GM18505 (cell line): ENCODE results near the gene MYO1D.
A peak's percentile ranks its signal among the peaks of the same experiment; 100 is the strongest.
"Not testable (repeated sequence)": the region's sequence is repeated elsewhere in the genome, so short reads cannot be mapped to it uniquely, and the experiment has no call there.

Experiments used
- ATAC-seq: cut with Tn5 transposase; IDR thresholded peaks from one replicate; pipeline ENCODE4 v1.9.1; 2021; ENCODE audit not compliant: unreplicated experiment
- POLR2A ChIP-seq: IDR thresholded peaks from 4 replicates; pipeline ENCODE4 v1.6.1; 2011; ENCODE audit warnings: borderline replicate concordance; ENCODE audit not compliant: insufficient read depth, insufficient read length; ENCODE audit errors: extremely low read depth

Gene MYO1D

DNA sequence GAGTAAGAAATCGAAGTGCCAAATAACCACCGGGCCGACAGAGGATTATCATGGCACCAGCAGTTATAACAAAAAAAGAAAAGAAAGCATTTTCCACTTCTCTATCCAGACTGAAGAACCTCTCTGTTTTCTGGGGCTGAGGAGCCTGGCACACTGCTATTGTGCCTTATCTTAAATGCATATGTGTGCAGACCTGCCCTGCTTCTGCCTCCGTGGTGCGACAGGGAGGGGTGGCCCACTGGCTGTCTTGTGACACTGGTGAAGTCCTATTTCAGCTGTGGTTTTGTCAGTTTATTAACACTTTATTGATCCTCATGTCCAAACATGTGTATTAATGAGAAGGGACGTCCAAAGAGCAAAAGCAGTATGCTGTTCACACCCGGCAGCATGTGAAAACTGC is 334.7 kb downstream of the MYO1D start:
- ATAC-seq, result no peak
- no peak for TF ChIP-seq POLR2A

DNA sequence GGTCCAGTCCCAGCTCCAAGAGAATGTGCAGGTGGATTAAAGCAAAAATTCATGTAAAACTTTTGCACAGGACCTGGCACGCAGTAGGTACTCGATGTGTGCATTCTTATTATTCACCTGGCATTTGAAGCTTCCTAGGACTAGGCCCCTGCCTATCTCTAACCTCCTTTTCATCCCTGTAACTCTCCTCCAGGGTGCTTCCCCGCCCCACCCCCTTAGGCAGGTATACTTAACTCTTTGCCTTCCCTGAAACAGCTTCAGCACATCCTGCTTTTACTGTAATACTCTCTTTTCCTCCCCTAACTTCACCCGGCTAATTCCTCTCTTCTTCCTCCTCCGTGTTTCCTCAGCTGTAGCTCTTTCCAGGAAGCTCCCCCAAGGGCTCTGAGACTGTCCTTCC is 335.3 kb downstream of the MYO1D start:
- no peak for TF ChIP-seq POLR2A
- ATAC-seq, result no peak

- no peak for TF ChIP-seq POLR2A
- ATAC-seq, result no peak
Observed at GRCh38 chr17:32536736-32537643, 339.9 kb downstream of the MYO1D start.

DNA sequence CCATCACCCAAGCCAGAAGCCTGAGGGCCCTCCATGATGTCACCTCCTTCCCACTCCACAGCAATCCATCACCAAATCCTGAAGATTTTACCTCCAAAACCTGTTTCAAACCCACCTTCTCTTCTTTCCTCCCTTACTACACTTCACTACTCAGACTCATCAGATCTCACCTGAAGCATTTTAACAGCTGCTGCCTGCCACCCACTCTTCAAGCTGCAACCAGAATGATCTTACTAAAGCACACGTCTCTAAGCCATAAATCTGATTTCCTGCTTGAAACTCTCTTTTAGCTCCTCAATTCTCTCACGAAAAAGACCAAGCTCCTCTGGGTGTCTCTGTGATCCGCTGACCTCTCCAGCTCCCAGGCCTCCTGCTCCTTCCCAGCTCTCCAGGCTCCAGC is 343.6 kb downstream of the MYO1D start:
- no peak for ATAC-seq
- TF ChIP-seq POLR2A, result no peak

- no peak for ATAC-seq
- TF ChIP-seq POLR2A, result no peak
Observed at GRCh38 chr17:32529604-32530003, 347.3 kb downstream of the MYO1D start.

GRCh38 chr17:32528825-32529224 is 348.1 kb downstream of the MYO1D start:
- no peak for ATAC-seq
- TF ChIP-seq POLR2A, result no peak

DNA sequence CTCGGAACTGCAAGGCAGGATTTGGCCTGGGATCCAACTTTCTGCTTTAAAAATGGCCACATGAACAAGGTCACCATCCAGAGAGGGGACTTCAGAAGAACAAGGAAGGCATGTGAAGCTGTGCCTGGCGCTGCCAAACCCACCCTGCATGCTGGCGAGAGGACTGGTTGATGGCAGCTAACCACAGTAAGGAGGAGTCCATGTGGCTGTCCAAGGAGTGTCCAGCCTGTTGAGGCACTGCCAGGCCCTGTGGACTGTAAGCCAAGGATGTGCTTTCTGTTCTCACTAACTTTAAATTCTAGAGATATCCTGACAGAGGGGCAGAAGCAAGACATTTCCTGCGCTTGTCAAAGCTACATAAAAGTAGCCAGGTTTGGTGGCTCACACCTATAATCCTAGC is 349.8 kb downstream of the MYO1D start:
- no peak for TF ChIP-seq POLR2A
- ATAC-seq, result no peak

DNA sequence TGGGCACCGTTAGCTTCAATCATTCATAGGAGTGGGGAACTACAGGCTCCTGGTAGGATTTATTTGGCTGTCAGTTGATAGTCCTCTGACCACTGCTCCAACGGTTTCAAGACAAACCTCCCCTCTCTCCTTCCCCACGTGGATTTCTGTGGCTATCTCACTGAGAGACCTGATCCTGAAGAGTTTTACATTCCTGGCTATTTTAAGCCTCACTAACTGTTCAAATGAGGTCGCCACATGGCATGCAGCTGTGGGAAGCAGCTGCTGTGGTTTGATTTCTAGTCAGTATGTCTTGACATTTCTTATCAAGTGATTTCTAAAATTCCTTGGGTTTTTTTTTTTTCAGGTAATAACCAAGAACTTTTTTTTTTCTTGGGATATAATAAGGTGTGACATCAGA is 351.8 kb downstream of the MYO1D start:
- TF ChIP-seq POLR2A, result no peak
- ATAC-seq, result no peak

DNA sequence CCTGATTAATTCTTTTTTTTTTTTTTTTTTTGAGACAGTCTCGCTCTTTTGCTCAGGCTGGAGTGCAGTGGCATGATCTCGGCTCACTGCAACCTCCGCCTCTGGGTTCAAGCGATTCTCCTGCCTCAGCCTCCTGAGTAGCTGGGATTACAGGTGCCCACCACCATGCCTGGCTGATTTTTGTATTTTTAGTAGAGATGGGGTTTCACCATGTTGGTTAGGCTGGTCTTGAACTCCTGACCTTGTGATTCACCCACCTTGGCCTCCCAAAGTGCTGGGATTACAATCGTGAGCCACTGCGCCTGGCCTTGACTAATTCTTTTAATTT is 352.4 kb downstream of the MYO1D start:
- not testable (repeated sequence) for ATAC-seq

DNA sequence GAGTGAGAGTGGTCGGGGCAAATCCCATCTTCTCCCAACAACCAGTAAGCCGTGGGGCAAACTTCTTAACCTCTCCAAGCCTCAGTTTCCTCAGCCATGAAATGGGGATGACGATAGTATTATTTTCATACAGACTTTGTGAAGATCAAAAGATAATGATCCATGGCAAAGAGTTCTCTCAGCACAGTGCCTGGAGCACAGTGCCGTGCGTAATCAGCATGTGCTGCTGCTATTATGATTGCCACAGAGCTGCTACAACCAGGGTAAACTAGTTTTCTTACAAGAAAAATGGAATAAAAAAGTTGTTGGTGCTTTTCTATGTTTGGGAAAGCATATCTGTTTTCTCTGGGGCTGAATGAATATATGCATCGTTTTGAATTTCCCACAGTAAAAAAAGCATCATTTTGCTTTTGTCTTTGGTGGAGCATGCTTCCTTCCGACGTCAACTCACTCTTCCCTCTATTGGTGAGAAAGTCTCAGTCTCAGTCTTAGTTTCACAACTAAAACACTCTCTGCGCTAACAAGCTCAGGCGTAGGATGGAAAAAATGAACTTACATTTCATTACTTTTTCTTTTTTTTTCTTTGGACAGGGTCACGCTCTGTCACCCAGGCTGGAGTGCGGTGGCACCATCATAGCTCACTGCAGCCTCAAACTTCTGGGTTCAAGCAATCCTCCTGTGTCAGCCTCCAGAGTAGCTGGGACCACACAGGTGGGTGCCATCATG is 352.9 kb downstream of the MYO1D start:
- no peak for ATAC-seq
- no peak for TF ChIP-seq POLR2A

DNA sequence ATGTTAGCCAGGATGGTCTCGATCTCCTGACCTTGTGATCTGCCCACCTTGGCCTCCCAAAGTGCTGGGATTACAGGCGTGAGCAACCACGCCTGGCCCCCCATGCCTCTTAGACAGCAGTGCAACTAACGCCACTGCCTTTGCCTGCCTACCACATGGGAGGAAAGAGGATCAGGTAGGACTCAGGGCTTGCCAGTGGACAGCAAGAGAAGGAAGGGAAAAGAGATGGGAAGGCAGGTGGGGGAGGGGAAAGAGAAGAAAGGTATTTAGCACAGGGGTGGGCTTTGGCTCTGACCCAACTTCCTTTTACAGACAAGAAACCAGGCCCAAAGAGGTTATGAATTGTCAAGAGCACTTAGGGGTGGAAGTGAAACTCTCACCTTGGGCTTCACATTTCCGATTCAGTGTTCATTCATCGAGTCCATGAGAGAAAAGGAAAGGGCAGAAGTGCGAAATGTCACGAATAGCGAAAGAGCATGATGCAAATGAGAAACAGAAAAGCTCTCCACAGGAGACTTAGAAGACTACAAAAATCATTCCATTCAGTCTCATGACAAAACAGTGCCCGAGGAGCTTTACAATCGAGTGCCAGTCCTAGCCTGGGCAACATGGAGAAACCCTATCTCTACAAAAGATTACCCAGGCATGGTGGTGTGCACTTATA is 353.8 kb downstream of the MYO1D start:
- peak; percentile 45 for ATAC-seq
- peak; percentile 60 for TF ChIP-seq POLR2A

DNA sequence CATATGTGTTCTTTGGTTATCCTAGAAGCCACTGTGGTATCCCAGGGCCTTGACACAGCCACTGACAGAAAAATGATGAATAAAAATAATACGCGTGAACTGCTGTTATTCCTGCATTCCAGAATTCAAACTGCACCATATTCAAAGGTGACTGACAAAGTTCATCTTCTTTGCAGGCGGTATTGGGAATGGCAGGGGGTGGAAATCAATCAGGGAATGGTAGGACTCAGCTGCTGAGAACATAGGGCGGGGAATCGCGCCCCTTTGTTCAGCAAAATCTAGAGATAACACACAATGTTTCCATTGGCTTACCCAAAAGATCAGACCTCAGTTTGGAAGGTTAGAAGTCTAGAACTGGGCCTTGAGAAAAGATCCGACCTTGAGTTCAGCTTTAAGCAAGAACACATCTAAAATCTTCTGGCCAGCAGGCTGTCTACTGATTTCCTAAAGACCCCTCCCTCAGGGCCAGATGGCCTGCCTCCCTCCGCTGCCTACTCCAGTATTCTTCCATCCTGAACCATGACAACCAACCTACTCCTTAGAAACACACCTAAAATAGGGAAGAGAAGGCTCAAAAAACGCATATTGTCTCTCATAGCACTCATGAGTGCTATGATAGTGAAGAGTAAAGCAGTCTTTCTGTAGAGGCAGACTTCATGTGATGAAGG is 356.1 kb downstream of the MYO1D start:
- ATAC-seq, result no peak
- TF ChIP-seq POLR2A, result no peak

DNA sequence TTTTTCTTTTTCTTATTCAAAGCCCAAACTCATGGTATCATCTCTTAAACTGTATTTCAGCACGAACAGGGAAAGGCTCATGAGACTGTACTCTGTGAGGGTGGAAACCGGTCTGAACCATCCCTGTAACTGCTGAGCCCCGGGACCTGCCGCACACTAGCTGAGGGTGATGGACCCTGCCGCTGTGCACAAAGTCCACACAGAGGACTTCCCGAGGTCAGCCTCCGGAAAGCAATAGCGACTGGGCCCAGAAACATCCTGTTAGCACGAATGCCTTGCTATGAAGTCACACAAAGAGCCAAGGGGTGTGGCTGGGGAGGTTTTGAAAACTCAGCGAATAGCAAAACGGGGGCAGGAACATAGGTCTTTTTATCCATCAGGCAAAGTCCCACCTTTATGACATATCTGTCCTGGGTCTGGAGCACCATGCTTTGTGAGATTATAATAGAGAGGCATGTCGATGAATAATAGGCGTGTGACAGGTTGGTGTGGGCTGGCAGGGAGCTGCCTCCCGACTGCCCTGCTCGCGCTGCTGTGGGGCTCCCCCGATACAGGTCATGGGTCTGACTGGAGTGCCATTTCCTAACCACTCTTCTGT is 356.7 kb downstream of the MYO1D start:
- TF ChIP-seq POLR2A, result peak; percentile 44
- ATAC-seq, result no peak
